HG02885 (cell line): ENCODE measurements around the gene FAM120B.
"Not testable (repeated sequence)": the region's sequence is repeated elsewhere in the genome, so short reads cannot be mapped to it uniquely, and the experiment has no call there.

Experiments
- ATAC-seq: cut with Tn5 transposase; IDR thresholded peaks from one replicate; pipeline ENCODE4 v1.9.1; 2021; ENCODE audit warnings: mild to moderate bottlenecking; ENCODE audit not compliant: unreplicated experiment, poor library complexity

The FAM120B gene

DNA sequence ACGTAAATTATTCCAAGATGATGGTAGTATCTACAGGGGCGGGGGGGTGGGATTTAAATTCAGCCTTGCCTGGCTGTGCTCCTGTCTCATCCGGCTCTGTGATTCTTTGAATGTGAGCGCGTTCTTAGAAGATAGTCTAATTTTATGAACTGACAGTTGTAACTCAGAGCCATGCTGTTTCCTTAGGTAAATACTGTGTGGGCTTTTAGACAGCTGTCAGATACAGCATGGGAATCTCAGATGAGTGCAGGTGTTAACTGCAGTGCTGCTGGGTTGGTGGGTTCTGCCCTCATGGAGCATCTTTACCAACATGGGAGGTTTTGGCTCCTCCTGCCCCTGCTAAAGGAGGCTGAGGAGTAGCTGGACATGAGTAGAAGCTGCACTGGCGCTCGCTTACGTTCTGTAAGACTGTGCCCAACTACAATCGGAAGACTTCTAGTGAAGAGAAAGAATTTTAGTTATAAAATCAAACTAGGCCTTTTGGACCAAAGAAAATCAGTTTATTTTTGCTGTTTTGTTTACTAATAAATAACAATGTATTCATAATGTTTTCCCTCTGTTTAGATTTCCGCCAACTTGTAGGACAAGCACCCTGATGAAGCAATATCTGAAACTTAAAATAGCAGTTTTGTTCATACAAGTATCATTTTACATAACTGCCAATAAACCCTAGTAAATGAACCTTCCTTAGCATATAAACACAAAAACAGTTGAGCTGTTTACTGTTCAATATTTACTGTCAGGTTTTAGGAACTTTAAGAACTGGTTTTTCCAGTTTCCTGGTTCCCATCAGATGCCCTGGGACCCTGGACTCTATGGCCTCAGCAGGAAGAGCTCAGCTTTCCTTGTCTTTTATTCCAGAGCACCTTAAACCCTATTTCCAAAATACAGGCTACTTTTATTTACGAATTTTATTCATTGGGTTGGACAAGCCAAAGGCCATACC, 66.1 kb downstream of the FAM120B start:
- no peak for ATAC-seq

DNA sequence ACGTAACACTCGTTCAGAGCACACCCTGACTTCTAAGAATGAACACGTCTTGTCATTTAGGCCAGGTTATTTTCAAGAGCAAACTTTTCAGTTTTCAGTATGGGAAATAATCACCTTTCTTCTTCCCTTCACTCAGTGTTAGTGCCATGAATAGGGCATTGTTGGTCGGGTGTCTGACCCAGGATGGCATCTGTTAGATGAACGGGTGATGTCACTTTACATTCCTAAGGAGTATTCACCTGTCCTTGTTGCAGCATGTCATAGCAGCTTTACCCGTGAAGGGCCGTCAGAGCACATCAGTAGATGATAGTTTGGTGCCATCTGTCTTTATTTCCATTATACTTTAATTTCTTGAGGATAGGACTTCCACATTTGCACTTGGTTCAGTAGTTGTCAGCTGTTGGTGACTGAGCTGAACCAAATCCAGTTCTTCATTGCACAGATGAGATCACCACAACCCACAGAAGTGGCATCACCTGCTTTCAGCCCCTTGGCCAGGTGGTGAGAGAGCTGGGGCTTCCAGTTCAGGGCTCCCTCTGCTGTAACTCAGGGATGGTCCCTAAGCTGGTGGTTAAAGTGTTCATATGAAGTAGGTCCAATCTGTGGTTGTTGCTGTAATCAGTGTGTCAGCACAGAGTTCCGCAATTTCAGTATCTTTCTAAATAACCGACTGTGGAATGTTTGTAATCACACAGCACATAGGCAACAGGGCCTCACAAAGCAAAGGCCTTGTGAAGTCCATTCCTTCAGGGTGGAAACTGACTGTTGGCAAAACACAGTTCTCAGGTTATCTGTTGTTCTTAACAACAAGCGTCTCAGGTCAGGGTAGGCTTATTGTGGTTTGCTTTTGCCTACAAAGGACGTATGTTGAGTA, 68.2 kb downstream of the FAM120B start:
- ATAC-seq: no peak

DNA sequence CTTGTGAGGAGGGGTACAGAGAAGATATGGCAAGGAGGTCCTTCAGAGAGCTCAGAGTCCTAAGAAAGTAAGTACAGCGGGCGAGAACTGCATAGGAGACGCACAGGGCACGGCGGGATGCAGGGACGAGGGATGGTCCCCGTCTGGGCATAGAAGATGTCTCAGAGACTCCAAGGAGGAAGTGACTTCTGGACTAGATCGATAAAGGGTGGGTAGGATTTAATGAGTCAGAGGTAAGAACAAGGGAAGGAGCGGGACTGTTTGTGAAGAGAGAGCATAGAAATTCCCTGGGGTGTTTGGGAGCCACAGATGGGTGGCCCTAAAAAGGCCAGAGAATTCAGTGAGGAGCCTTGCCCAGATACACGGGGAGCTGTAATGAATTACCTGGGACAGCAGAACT, 69.1 kb downstream of the FAM120B start:
- no peak for ATAC-seq

DNA sequence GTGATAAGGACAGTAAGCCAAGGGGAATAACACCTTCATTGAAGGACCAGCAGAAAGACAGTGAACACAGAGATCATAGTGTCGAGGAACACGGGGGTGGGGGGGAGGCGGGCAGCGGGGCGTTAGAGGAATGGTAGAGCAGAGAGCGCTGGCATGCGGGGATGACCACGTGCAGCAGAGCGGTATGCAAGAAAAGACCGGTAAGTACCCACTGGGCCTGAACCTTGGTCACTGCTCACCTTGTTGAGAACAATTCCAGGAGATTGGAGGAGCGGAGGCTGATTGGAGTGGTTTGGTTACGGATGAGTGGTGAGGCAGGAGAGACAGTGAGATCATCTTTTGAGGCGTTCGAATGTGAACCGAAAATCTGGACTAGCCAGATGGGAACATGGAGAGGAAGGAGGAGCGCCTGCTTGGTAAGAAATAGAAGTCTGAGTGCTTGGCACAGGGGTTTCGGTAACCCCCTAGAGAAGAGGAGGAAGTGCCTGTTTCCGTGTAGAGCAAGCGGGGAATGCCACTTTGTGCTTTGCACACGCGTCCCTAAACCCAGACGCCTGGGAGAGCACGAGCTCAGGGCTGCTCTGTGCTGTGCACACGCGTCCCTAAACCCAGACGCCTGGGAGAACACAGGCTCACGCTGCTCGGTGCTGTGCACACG, 70.0 kb downstream of the FAM120B start:
- ATAC-seq: no peak

DNA sequence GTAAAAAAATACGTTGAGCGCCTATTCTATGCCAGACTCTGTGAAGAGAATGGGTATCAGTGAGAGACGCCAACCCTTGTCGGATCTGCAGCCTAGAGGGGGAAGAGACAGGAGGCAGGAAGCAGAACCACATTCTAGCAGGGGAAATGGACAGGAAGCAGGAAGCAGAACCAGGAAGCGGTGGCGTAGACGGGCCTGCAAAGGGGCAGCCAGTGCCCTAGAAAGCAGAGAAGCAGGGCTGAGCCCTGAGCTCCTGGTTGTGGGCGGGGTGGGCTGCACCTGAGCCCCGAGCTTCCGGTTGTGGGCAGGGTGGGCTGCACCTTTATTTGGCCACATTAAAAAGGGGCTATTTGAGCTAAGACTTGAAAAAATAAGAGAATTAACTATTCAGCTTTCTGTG, 71.9 kb downstream of the FAM120B start:
- no peak for ATAC-seq

DNA sequence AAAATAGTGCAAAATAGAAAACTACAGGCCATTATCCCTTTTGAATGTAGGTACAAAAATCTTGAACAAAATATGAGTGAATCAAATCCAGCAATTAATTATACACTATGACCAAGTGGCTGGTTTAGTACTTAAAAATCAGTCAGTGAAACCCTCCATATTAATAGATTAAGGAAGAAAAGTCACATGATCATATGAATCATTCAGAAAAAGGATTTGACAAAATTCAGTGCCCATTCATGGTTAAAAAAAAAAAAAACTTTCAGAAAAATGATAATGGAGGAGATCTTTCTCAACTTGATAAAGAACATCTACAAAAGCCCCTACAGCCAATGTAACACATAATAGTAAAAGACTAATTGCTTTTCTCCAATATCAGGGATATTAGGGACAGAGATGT, 75.0 kb downstream of the FAM120B start:
- ATAC-seq: no peak

DNA sequence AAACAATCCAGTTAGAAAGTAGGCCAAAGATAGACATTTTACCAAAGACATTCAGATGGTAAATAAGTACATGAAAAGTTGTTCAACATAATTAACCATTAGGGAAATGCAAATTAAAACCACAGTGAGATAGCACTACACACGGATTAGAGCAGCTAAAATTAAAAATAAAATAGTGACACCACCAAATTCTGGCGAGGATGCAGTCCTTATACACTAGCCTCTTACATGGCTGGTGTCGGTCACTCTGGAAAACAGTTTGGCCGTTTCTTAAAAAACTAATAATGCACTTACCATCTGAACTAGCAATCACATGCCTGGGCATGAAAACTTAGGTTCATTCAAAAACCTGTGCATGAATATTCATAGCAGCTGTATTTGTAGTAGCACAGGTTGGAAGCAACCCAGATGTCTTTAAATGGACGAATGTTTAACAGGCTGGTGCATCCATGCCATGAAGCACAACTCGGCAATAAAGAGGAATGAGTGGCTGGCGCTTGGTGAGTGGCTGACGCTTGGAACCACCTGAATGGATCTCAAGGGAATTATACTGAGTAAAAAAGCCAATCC, 77.0 kb downstream of the FAM120B start:
- no peak for ATAC-seq

DNA sequence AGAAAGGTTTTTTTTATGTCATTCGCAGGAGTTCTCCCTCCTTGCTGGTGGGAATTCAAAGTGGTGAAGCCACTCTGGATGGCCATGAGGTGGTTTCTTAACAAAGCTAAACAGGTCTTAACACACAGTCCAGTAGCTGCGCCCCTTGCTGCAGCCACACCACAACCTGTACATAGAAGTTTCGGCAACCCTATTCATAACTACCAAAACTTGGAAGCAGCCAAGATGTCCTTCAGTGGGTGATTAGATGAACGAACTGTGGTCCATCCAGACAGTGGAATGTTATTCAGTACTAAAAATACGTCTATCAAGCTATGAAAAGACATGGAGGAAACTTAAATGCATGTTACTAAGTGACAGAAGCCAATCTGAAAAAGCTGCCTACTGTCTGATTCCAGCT, 78.9 kb downstream of the FAM120B start:
- ATAC-seq: no peak

DNA sequence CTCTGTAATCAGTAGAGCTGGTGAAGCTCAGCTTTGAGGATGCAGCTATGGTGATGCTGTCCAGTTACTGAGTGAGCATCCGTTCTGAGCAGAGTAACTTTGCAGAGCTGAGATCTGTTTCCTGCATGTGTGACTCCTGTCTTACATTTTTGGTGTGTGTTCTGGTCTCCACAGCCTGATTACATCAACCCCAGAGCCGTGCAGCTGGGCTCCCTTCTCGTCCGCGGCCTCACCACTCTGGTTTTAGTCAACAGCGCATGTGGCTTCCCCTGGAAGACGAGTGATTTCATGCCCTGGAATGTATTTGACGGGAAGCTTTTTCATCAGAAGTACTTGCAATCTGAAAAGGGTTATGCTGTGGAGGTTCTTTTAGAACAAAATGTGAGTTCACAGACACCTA, 81.6 kb downstream of the FAM120B start:
- no peak for ATAC-seq

DNA sequence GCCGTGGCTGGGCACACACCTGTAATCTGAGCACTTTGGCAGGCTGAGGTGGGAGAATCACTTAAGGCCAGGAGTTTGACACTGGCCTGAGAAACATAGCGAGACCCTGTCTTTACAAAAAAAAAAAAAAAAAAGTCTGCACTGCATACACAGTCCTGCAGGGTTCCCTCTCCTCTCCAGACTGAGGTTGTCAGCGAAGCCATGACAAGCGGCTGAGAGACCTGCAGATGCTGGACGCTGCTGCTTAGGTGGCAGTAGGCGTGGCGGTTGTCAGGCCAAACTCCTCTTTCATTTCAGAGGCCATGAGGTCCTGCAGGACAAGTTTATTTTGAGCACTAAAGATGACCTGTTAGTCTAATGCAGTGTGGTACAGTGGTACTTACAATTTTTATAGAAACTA, 86.5 kb downstream of the FAM120B start:
- no peak for ATAC-seq

DNA sequence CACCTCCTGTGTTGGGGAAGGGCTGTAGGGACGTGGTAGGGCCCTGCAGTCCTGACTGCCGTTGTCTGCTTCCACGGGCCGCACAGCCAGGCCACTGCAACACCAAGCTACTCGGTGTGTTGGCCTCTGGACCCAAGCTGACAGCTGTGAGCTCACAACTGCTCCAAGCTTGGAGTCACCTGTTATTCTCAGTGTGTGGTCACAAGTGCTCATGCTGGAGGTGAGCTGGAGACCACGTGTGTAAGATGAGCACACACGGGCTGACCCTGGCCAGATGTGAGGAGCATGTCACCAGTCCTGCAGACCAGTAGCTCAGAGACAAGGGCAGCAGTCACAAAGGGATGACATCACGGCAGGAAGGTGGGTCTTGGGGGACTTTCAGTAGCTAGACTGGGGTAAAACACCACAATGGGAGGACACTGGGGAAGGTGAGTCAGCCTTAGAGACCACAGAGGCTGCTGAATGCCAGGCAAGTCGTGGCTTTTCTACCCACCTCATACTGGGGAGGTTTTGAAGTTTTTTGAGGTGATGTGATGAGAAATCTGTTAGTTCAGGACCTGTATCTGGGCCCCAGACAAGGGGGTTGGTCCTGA, 87.3 kb downstream of the FAM120B start:
- no peak for ATAC-seq

DNA sequence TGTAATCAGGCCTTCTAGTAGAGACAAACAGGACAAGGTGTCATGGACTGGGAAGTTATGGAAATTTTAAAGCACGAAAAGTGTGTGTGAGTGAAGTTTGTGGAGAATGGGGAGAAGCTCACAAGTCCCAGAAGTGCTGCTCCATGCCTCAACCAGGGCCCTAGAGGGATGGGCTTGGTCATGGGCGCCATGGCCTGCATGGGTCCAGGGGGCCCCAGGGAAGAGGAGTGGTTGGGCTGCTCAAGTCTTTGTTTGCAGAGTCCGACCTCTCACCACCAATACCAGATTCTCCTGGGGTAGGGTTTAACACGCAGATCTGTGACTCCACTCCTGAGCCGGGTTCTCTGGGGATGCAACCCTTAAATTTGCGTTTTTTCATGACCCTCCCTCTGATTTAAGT, 88.4 kb downstream of the FAM120B start:
- ATAC-seq: no peak

DNA sequence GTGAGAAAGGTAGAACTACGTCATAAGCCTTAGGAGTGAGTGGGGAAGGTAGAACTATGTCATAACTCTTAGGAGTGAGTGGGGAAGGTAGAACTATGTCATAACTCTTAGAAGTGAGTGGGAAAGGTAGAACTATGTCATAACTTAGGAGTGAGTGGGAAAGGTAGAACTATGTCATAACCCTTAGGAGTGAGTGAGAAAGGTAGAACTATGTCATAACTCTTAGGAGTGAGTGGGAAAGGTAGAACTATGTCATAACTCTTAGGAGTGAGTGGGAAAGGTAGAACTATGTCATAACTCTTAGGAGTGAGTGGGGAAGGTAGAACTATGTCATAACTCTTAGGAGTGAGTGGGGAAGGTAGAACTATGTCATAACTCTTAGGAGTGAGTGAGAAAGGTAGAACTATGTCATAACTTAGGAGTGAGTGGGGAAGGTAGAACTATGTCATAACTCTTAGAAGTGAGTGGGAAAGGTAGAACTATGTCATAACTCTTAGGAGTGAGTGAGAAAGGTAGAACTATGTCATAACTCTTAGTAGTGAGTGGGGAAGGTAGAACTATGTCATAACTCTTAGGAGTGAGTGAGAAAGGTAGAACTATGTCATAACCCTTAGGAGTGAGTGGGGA, 92.3 kb downstream of the FAM120B start:
- ATAC-seq: not testable (repeated sequence)

DNA sequence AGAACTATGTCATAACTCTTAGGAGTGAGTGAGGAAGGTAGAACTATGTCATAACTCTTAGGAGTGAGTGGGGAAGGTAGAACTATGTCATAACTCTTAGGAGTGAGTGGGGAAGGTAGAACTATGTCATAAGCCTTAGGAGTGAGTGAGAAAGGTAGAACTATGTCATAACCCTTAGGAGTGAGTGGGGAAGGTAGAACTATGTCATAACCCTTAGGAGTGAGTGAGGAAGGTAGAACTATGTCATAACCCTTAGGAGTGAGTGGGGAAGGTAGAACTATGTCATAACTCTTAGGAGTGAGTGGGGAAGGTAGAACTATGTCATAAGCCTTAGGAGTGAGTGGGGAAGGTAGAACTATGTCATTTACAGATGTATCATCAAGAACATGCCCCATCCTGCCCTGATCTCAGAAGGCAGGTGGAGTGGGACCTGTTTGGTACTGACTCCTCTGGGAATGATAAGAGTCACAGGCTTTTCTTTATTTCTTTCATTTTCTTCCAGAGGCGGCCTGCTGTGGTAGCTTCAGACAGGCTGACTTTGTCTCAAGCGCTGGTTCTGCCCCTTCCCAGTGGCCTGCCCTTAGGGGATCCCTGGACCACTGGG, 93.5 kb downstream of the FAM120B start:
- ATAC-seq: not testable (repeated sequence)

DNA sequence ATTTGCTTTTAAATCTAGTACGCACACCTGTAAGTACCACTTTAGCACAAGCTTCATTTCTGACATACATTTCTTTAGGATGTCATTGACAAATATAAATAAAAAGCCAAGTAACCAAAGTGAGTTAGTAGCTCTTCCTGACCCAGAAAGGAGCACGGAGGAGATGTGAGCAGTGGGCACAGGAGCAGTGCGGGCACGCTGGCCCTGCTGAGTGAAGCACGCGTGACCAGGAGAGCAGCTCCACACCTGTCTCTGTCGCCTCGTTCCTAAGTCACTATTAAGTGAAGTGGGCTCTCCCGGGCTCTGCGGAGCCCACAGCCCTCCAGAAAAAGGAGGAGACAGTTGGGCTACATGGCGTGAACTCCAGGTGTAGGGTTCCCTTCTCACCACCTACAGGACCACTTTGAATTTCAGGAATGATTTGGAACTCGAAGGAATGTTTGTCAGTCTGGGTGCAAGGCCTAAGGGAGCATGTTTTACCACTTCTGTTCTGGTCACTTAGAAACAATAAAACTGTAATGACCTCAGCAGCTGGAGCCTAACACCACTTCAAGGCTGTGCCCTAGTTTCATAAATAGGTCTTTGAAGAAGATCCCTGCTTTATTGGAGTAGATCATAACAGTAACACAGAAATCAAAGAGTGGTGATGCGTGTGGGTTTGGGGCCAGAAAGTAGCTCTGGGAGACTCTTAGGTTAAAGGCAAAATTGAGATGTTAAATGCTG, 95.9 kb downstream of the FAM120B start:
- no peak for ATAC-seq

DNA sequence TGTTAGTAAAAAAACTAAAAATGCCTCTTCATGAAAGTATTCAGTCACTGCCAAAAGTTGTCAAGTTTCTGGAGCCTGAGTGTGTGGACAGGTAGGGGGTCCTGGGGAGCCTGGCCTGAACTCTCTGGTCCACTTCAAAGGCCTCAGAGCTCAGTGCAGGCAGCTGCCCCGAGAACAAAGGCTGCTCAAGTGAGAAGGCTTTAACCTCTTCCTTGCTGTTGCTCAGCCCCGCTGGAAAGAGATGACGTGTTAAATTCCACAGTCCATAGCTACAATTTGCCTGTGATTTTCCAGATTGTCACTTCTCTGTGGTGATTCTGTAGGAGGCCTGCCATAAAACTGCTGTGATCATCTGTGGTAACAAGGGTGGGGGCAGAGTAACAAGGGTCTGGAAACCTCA, 96.9 kb downstream of the FAM120B start:
- no peak for ATAC-seq

DNA sequence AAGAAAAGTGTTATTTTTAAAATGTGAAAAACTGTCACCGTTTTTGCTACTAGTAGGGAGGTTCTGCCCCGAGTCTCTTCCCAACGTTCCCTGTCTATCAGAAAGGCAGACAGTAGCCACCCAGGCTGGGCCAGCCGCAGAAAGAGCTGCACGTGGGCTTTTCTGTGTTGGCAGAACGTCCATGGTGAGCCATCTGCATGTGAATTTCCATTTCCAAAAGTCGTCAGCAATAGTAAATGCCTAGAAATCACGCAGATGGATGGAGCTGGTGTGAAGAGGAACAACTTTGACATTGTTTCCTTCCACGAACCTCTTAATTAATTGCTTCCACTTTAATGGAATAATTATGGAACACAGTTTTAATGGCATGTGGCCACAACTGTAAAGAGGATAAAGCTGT, 97.5 kb downstream of the FAM120B start:
- ATAC-seq: no peak

DNA sequence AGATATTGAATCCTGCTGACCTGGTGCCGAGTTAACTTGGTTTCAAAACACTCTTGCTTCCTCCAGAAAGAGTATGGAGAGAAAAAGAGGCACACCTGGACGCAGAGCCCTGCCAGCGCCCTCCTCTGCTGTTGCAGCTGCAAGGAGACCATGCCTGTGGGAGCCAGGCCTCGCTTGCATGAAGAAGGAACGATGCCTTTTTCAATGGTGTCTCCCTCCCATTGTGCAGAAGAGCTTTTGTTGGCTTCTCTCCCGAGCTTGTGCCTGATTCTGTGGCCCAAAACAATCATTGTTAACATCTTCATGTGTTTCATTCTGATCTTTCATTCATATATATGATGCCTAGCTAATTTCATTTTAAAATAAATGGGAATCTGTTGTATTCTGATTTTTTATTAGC, 98.1 kb downstream of the FAM120B start:
- no peak for ATAC-seq
